Measurements from ENCODE around the gene FAM149A. TPM values are rescaled to one million over a fixed set of nuclear protein-coding genes. Genes with fewer than 3 reads are reported as not detected.
A peak's percentile ranks its signal among the peaks of the same experiment; 100 is the strongest.

Gene FAM149A
- total and polyA plus RNA-seq, 2 experiments from 2014 or later, result 10.8 to 13.3 TPM

DNA sequence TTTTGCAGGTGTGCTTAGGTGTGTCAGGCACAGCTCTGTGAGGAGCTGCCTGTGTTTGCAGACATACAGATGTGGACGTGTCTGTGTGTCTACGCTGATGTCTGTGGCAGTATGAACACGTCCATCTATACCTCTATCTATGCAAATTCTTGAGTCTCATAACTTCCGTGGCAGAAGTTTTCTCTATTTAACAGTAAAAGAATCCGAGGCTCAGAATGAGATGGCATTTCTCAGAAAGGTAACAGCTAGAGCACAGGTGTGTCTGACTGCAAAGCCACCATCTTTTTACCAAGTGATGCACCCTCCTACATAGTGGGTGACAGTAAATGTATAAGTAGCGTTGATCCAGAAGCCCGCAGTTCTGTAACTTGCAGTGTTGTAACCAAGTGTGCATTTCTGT is 47.0 kb downstream of the FAM149A start:
- no peaks in the 10 kb centered on the region for H3K36me3 ChIP-seq (ENCODE audit: insufficient read depth)
- no peaks in the 10 kb centered on the region for H3F3A ChIP-seq (replicated peaks; ENCODE audit: low read depth)
- no peaks in the 10 kb centered on the region for H3K9me2 ChIP-seq (ENCODE audit: insufficient read depth)
- Mint-ChIP-seq H3K4me3 (no peak overlapping the region), H3K27me3 (ENCODE audit: insufficient read depth, low read depth, poor library complexity) (peaks cover 4% of the 10 kb centered on the region), H3K9me3 (no peaks in the 10 kb centered on the region), H3K4me1 (peaks cover 20% of the 10 kb centered on the region), H3K27ac (no peak overlapping the region), H3K36me3 (ENCODE audit: low read depth) (peaks cover 15% of the 10 kb centered on the region)
- ATAC-seq (no peak), DNase-seq (ENCODE audit: low spot score) (no peak)
- no peak overlapping the region for H3K4me3 ChIP-seq
- no peak overlapping the region for H2AFZ ChIP-seq
- H4K20me1 ChIP-seq (replicated peaks; ENCODE audit: insufficient read depth), result no peaks in the 10 kb centered on the region; the same call in 1 of the 2 replicates
- no peaks in the 10 kb centered on the region for H3K79me2 ChIP-seq (replicated peaks; ENCODE audit: insufficient read depth)
- no peak overlapping the region for H3K27ac ChIP-seq (ENCODE audit: low read depth)
- H3K4me1 ChIP-seq (ENCODE audit: insufficient read depth), result peaks cover 22% of the 10 kb centered on the region
- H3K4me2 ChIP-seq, result no peak overlapping the region
- peaks cover 9% of the 10 kb centered on the region; the same call in 1 of the 2 replicates for H3K27me3 ChIP-seq (ENCODE audit: insufficient read depth)
- TF ChIP-seq EZH2phosphoT487 (IDR thresholded peaks at IDR 0.05; ENCODE audit: unreplicated experiment) (no peak), STAT1 (IDR thresholded peaks at IDR 0.05; ENCODE audit: unreplicated experiment) (no peak), POLR2AphosphoS5 (IDR thresholded peaks at IDR 0.05; ENCODE audit: low read depth) (no peak)

DNA sequence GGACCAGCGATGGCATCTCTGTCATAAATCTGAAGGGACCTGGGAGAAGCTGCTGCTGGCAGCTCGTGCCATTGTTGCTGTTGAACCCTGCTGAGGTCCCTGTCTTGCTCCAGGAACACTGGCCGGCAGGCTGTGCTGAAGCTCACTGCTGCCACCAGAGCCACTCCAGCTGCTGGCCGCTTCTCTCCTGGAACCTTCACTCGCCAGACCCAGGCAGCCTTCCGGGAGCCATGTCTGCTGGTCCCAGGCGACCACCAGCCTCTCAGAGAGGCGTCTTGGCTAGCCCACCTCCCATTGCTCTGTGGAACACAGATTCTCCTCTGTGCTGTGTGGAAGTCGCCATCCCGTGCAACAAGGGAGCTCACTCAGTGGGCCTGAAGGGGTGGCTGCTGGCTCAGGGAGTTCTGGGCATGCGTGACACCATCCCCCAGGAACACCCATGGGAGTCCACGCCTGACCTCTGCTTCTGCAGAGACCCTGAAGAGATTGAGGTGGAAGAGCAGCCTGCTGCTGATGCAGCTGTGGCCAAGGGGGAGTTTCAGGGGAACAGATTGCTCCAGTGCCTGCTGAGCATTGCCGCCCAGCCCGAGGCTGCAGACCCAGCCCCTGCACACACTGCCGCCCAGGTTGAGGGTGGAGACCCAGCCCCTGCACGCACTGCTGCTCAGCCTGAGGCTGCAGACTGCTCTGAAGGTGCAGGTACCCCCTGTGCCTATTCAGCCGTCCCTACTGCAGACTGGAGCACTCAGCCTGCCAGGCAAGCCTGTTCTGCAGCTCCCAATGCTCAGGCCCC is 53.7 kb downstream of the FAM149A start:
- no peak overlapping the region for H3K27ac ChIP-seq (ENCODE audit: low read depth)
- peak; percentile 54 for ATAC-seq
- H3K27me3 ChIP-seq (ENCODE audit: insufficient read depth), result no peaks in the 10 kb centered on the region
- peak; percentile 3 for DNase-seq (ENCODE audit: low spot score)
- Mint-ChIP-seq H3K4me3 (no peak overlapping the region), H3K9me3 (no peaks in the 10 kb centered on the region), H3K36me3 (ENCODE audit: low read depth) (peaks cover 18% of the 10 kb centered on the region), H3K4me1 (peaks cover 9% of the 10 kb centered on the region), H3K27me3 (ENCODE audit: insufficient read depth, low read depth, poor library complexity) (no peaks in the 10 kb centered on the region), H3K27ac (no peak overlapping the region)
- no peaks in the 10 kb centered on the region for H3K36me3 ChIP-seq (ENCODE audit: insufficient read depth)
- H3K4me3 ChIP-seq, result no peak overlapping the region
- peaks cover 8% of the 10 kb centered on the region; the same call in 1 of the 2 replicates for H3F3A ChIP-seq (replicated peaks; ENCODE audit: low read depth)
- no peak overlapping the region for H2AFZ ChIP-seq
- H3K4me1 ChIP-seq (ENCODE audit: insufficient read depth), result 0 out of 2 replicates have a peak, but pooled peaks cover 4% of the 10 kb centered on the region
- no peaks in the 10 kb centered on the region for H3K79me2 ChIP-seq (replicated peaks; ENCODE audit: insufficient read depth)
- H4K20me1 ChIP-seq (replicated peaks; ENCODE audit: insufficient read depth), result no peaks in the 10 kb centered on the region; the same call in 1 of the 2 replicates
- no peaks in the 10 kb centered on the region for H3K9me2 ChIP-seq (ENCODE audit: insufficient read depth)
- H3K4me2 ChIP-seq, result no peak overlapping the region
- TF ChIP-seq, protein P1, sequence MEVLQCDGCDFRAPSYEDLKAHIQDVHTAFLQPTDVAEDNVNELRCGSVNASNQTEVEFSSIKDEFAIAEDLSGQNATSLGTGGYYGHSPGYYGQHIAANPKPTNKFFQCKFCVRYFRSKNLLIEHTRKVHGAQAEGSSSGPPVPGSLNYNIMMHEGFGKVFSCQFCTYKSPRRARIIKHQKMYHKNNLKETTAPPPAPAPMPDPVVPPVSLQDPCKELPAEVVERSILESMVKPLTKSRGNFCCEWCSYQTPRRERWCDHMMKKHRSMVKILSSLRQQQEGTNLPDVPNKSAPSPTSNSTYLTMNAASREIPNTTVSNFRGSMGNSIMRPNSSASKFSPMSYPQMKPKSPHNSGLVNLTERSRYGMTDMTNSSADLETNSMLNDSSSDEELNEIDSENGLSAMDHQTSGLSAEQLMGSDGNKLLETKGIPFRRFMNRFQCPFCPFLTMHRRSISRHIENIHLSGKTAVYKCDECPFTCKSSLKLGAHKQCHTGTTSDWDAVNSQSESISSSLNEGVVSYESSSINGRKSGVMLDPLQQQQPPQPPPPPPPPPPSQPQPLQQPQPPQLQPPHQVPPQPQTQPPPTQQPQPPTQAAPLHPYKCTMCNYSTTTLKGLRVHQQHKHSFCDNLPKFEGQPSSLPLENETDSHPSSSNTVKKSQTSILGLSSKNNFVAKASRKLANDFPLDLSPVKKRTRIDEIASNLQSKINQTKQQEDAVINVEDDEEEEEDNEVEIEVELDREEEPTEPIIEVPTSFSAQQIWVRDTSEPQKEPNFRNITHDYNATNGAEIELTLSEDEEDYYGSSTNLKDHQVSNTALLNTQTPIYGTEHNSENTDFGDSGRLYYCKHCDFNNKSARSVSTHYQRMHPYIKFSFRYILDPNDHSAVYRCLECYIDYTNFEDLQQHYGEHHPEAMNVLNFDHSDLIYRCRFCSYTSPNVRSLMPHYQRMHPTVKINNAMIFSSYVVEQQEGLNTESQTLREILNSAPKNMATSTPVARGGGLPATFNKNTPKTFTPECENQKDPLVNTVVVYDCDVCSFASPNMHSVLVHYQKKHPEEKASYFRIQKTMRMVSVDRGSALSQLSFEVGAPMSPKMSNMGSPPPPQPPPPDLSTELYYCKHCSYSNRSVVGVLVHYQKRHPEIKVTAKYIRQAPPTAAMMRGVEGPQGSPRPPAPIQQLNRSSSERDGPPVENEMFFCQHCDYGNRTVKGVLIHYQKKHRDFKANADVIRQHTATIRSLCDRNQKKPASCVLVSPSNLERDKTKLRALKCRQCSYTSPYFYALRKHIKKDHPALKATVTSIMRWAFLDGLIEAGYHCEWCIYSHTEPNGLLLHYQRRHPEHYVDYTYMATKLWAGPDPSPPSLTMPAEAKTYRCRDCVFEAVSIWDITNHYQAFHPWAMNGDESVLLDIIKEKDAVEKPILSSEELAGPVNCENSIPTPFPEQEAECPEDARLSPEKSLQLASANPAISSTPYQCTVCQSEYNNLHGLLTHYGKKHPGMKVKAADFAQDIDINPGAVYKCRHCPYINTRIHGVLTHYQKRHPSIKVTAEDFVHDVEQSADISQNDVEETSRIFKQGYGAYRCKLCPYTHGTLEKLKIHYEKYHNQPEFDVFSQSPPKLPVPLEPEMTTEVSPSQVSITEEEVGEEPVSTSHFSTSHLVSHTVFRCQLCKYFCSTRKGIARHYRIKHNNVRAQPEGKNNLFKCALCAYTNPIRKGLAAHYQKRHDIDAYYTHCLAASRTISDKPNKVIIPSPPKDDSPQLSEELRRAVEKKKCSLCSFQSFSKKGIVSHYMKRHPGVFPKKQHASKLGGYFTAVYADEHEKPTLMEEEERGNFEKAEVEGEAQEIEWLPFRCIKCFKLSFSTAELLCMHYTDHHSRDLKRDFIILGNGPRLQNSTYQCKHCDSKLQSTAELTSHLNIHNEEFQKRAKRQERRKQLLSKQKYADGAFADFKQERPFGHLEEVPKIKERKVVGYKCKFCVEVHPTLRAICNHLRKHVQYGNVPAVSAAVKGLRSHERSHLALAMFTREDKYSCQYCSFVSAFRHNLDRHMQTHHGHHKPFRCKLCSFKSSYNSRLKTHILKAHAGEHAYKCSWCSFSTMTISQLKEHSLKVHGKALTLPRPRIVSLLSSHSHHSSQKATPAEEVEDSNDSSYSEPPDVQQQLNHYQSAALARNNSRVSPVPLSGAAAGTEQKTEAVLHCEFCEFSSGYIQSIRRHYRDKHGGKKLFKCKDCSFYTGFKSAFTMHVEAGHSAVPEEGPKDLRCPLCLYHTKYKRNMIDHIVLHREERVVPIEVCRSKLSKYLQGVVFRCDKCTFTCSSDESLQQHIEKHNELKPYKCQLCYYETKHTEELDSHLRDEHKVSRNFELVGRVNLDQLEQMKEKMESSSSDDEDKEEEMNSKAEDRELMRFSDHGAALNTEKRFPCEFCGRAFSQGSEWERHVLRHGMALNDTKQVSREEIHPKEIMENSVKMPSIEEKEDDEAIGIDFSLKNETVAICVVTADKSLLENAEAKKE (CRISPR knock-in tag; IDR thresholded peaks at IDR 0.05), result no peak
- TF ChIP-seq ZNF114 (CRISPR knock-in tag; IDR thresholded peaks at IDR 0.05) (no peak), POLR2AphosphoS5 (IDR thresholded peaks at IDR 0.05; ENCODE audit: low read depth) (no peak), JUNB (IDR thresholded peaks at IDR 0.05; ENCODE audit: unreplicated experiment) (no peak), ZNF331 (CRISPR knock-in tag; IDR thresholded peaks at IDR 0.05; ENCODE audit: low read depth) (no peak), STAT1 (IDR thresholded peaks at IDR 0.05; ENCODE audit: unreplicated experiment) (no peak)
- TF ChIP-seq, protein P2, sequence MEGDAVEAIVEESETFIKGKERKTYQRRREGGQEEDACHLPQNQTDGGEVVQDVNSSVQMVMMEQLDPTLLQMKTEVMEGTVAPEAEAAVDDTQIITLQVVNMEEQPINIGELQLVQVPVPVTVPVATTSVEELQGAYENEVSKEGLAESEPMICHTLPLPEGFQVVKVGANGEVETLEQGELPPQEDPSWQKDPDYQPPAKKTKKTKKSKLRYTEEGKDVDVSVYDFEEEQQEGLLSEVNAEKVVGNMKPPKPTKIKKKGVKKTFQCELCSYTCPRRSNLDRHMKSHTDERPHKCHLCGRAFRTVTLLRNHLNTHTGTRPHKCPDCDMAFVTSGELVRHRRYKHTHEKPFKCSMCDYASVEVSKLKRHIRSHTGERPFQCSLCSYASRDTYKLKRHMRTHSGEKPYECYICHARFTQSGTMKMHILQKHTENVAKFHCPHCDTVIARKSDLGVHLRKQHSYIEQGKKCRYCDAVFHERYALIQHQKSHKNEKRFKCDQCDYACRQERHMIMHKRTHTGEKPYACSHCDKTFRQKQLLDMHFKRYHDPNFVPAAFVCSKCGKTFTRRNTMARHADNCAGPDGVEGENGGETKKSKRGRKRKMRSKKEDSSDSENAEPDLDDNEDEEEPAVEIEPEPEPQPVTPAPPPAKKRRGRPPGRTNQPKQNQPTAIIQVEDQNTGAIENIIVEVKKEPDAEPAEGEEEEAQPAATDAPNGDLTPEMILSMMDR (conservative IDR thresholded peaks at IDR 0.05; ENCODE audit: low read depth in 2 of 2), result no peak
- TF ChIP-seq, protein P3, sequence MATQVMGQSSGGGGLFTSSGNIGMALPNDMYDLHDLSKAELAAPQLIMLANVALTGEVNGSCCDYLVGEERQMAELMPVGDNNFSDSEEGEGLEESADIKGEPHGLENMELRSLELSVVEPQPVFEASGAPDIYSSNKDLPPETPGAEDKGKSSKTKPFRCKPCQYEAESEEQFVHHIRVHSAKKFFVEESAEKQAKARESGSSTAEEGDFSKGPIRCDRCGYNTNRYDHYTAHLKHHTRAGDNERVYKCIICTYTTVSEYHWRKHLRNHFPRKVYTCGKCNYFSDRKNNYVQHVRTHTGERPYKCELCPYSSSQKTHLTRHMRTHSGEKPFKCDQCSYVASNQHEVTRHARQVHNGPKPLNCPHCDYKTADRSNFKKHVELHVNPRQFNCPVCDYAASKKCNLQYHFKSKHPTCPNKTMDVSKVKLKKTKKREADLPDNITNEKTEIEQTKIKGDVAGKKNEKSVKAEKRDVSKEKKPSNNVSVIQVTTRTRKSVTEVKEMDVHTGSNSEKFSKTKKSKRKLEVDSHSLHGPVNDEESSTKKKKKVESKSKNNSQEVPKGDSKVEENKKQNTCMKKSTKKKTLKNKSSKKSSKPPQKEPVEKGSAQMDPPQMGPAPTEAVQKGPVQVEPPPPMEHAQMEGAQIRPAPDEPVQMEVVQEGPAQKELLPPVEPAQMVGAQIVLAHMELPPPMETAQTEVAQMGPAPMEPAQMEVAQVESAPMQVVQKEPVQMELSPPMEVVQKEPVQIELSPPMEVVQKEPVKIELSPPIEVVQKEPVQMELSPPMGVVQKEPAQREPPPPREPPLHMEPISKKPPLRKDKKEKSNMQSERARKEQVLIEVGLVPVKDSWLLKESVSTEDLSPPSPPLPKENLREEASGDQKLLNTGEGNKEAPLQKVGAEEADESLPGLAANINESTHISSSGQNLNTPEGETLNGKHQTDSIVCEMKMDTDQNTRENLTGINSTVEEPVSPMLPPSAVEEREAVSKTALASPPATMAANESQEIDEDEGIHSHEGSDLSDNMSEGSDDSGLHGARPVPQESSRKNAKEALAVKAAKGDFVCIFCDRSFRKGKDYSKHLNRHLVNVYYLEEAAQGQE (IDR thresholded peaks at IDR 0.05; ENCODE audit: unreplicated experiment), result no peak
